RWPE1 (cell line): ENCODE measurements around the gene FLYWCH1.

ENCODE experiments used
- CTCF ChIA-PET: fragments of 350-600 bp; sonication (Branson Sonifier 250); formaldehyde crosslinking; extraction: SDS; loops from one replicate; lab custom pipeline; 2021; lab: Yijun Ruan, JAX
- POLR2A ChIA-PET: fragments of 400-600 bp; formaldehyde crosslinking; extraction: SDS; loops from one replicate; lab custom pipeline; 2020; ENCODE audit warnings: antibody characterized with exemption; ENCODE audit not compliant: low non-redundant PET; lab: Yijun Ruan, JAX
- DNase-seq: peaks from one replicate; pipeline ENCODE4 v3.0.0; 2012; ENCODE audit warnings: low spot score
- H3K27ac ChIP-seq: fragments of 450-650 bp; 2 replicates; pipeline ENCODE4 v1.5.1; 2017
- TF ChIP-seq, protein P1 (sequence below): fragments of 450-650 bp; conservative IDR thresholded peaks from 2 replicates; pipeline ENCODE4 v1.5.1; 2017; ENCODE audit warnings: low read depth, mild to moderate bottlenecking

The FLYWCH1 gene

DNA sequence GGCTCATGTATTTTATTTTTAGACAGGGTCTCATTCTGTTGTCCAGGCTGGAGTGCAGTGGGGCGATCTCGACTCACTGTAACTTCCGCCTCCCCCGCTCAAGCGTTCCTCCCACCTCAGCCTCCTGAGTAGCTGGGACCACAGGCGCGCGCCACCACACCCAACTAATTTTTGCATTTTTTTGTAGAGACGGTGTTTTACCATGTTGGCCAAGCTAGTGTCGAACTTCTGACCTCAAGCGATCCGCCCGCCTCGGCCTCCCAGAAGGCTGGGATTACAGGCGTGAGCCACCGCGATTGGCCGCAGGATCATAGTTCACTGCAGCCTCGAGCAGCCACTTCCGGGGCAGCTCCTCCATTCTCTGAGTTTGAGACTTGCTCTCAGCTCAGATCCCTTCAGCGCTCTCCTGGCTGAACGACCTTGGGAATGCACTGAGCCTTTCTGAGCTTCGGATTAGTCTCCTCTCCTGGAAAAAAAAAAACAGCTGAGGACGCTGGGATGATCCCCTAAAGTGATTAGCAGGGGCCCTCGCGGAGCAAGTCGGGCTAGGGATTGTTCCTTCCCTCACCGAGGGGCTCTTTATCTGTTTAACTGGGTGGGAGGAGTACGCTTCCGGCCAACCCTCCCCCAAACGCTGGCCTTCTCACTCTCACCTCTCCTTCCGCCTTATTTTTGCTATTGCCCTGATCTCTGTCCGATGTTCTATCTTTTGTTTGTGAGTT is 69.6 kb downstream of the FLYWCH1 start:
- DNase-seq = no peak
- POLR2A ChIA-PET = interaction anchor here (0.5 to 1.5 kb wide), 4 partner anchors 11 to 59 kb away, joined by 3 to 7 read pairs (median 3); partner anchors contain the start of gene PAQR4
- CTCF ChIA-PET = interaction anchor here (0.7 to 1.0 kb wide), 3 partner anchors 9 to 65 kb away, joined by 3 to 8 read pairs (median 3); partner anchors contain the start of gene MMP25
- peak overlapping the region; percentile 84 for H3K27ac ChIP-seq
- TF ChIP-seq, protein P1, sequence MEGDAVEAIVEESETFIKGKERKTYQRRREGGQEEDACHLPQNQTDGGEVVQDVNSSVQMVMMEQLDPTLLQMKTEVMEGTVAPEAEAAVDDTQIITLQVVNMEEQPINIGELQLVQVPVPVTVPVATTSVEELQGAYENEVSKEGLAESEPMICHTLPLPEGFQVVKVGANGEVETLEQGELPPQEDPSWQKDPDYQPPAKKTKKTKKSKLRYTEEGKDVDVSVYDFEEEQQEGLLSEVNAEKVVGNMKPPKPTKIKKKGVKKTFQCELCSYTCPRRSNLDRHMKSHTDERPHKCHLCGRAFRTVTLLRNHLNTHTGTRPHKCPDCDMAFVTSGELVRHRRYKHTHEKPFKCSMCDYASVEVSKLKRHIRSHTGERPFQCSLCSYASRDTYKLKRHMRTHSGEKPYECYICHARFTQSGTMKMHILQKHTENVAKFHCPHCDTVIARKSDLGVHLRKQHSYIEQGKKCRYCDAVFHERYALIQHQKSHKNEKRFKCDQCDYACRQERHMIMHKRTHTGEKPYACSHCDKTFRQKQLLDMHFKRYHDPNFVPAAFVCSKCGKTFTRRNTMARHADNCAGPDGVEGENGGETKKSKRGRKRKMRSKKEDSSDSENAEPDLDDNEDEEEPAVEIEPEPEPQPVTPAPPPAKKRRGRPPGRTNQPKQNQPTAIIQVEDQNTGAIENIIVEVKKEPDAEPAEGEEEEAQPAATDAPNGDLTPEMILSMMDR = no peak

DNA sequence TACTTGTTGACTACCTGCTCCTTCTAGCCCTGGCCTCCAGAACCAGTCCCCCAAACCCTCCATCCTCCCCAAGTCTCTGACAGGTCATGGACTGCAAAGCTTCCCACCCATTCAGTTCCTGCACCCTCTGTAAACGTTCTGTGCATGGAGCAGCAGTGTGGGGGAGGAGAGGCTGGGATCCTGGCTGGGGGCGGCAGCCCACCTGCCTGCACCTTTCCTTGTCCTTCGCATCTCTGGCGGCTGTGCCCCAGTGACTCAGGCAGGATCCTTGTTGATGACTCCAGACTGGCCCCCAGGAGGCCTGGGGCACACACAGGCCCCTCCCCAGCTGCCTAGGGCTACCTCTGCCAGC is 70.1 kb downstream of the FLYWCH1 start:
- TF ChIP-seq, protein P1 = no peak
- CTCF ChIA-PET = interaction anchor here (0.6 to 1.0 kb wide), 2 partner anchors 11 to 1185 kb away, joined by 3 read pairs; no protein-coding TSS in a partner anchor
- POLR2A ChIA-PET = no interaction called here
- no peak for DNase-seq
- H3K27ac ChIP-seq = peak overlapping the region; percentile 84

DNA sequence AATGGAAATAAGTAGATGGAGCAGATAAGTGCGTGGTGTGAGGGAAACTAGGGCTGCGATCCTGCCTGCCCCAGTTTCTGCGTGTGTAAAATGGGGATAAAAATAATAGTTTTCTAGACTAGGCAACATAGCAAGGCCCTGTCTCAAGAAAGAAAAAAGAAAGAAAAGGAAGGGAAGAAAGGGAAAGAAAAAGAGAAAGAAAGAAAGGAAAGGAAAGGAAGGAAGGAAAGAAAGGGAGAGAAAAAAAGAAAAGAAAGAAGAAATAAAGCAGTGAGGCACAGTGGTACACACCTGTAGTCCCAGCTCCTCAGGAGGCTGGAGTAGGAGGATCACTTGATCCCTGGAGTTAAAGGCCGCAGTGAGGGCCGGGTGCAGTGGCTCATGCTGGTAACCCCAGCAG is 70.7 kb downstream of the FLYWCH1 start:
- no peak for DNase-seq
- POLR2A ChIA-PET = interaction anchor here (0.7 kb wide), 2 partner anchors 40 to 714 kb away, joined by 5 to 6 read pairs; no protein-coding TSS in a partner anchor
- peak overlapping the region; percentile 66 for H3K27ac ChIP-seq
- CTCF ChIA-PET = interaction anchor here (0.6 to 1.8 kb wide), 3 partner anchors 10 to 1184 kb away, joined by 3 to 8 read pairs (median 4); no protein-coding TSS in a partner anchor
- TF ChIP-seq, protein P1 = no peak

DNA sequence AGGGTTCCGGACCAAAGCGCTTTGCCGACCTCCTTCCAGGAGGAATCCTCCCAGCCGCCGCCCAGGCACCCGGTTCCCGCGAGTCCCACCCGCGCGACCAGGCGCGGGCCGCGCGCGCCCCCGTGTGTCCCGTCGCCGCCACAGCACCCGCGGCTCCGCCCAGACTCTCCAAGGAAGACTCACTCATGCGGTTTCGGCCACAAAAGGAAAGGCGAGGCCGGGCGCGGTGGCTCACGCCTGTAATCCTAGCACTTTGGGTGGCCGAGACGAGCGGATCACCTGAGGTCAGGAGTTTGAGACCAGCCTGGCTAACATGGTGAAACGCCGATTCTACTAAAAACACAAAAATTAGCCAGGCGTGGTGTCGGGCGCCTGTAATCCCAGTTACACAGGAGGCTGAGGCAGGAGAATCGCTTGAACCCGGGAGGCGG is 72.0 kb downstream of the FLYWCH1 start:
- H3K27ac ChIP-seq = peak overlapping the region; percentile 66
- ChIA-PET POLR2A (no interaction called here), CTCF (interaction anchor here (1.1 to 1.8 kb wide), 2 partner anchors 11 to 35 kb away, joined by 3 to 8 read pairs; no protein-coding TSS in a partner anchor)
- TF ChIP-seq, protein P1 = peak; percentile 96
- peak; percentile 89 for DNase-seq

DNA sequence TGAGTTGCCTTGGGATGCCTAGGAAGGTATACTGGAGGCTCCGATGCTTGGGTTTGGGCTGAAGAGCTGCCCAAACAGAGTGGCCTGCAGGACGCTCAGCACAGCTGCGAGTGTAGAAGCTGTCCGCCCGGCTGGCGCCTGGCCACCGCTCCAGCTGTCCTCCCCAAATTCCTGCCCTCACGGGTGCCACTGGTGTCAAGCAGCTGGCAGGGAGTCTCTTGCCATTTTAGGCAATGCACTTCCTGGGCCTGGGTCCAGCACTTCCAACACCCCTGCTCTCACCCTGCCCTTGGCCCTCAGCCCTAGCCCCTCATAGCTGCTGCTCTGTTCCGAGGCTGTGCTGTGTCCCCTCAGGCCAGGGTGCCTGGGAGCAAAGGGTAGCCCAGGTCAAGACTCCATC is 73.7 kb downstream of the FLYWCH1 start:
- TF ChIP-seq, protein P1 = no peak
- peak overlapping the region; percentile 21; the same call in 1 of the 2 replicates for H3K27ac ChIP-seq
- ChIA-PET CTCF (interaction anchor here (0.6 kb wide), 1 partner anchor 22 kb away, joined by 6 read pairs; no protein-coding TSS in a partner anchor), POLR2A (no interaction called here)
- no peak for DNase-seq

DNA sequence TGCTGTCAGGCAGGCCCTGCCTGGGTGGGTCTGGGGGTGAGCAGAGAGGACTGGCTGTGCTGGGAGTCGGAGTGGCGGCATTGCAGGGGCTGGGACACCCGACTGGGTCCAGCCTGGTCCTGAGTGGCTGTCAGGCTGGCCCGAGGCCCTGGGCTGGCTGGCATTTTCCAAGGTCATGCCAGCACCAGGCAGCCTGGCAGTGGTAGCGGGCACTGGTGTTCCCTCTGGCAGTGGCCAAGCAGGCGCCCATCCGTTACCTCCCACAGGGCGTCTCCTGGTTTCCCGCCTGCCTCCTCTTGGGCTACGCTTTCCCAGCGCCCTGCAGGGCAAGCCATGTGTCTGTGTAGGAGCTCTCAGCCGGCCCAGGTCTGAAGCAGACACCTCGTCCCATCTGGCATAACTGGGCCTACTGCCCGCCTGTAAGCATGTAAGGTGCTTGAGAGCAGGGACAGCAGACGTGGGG is 74.2 kb downstream of the FLYWCH1 start:
- ChIA-PET POLR2A (no interaction called here), CTCF (interaction anchor here (0.6 kb wide), 1 partner anchor 23 kb away, joined by 6 read pairs; no protein-coding TSS in a partner anchor)
- no peak for DNase-seq

More for the DNA sequence above, 74.2 kb downstream of the FLYWCH1 start:
- H3K27ac ChIP-seq = peak overlapping the region; percentile 21; the same call in 1 of the 2 replicates
- TF ChIP-seq, protein P1 = no peak
